Thyroid gland (tissue), 4 donors: ENCODE measurements around the gene ZNF804B. TPM values are rescaled to one million over a fixed set of nuclear protein-coding genes. Genes with fewer than 3 reads are reported as not detected.

ENCODE experiments used
- DNase-seq, 2 donors: peaks; one replicate each; pipeline ENCODE4 v3.0.0-alpha.2; 2019
- H3K27ac ChIP-seq, 3 donors: fragments of 200-600 bp; sonication (generic); 1 replicate in 2 of 3; 2 replicates in 1 of 3; pipeline ENCODE4 v1.5.1; 2016 to 2019; ENCODE audit warnings: mild to moderate bottlenecking in 1 of 3, moderate library complexity in 1 of 3
- H3K27me3 ChIP-seq: fragments of 200-600 bp; sonication (generic); one replicate; pipeline ENCODE4 v1.5.1; 2019
- H3K36me3 ChIP-seq, 2 donors: fragments of 200-600 bp; sonication (generic); one replicate each; pipeline ENCODE4 v1.5.1; 2016 to 2019
- H3K4me1 ChIP-seq, 2 donors: fragments of 200-600 bp; sonication (generic); one replicate each; pipeline ENCODE4 v1.5.1; 2017 to 2019
- H3K4me3 ChIP-seq, 3 donors: fragments of 200-600 bp; sonication (generic); replicated peaks in 1 of 3; 1 replicate in 2 of 3; 2 replicates in 1 of 3; pipeline ENCODE4 v1.5.1; 2016; ENCODE audit warnings: mild to moderate bottlenecking in 1 of 3
- H3K9me3 ChIP-seq: fragments of 200-600 bp; sonication (generic); one replicate; pipeline ENCODE4 v1.5.1; 2017
- CTCF ChIP-seq, 6 experiments: fragments of 200-600 bp in 3 of 6; fragments of 450-650 bp in 3 of 6; sonication (generic) in 3 of 6; IDR thresholded peaks; one replicate each; pipeline ENCODE4 v1.5.1; 2016 to 2019; ENCODE audit warnings: antibody characterized with exemption in 6 of 6, mild to moderate bottlenecking in 2 of 6, inconsistent platforms in 1 of 6, moderate library complexity in 1 of 6
- POLR2A ChIP-seq, 2 donors: fragments of 450-650 bp; IDR thresholded peaks; one replicate each; pipeline ENCODE4 v1.6.1; 2017; ENCODE audit warnings: antibody characterized with exemption in 2 of 2, mild to moderate bottlenecking in 2 of 2, moderate library complexity in 1 of 2
- WGBS, 2 donors: methylation state at CpG; one replicate each; pipeline ENCODE4 v1.1.5; 2017; 5-methylcytosine and 5-hydroxymethylcytosine counted together
- intact Hi-C: fragments of 100-400 bp; cut with DNase I; formaldehyde crosslinking; loops from one replicate; pipeline ENCODE4 v1.15.1; 2023
- total RNA-seq, 4 donors: library from RNA; depleted of rRNA; stranded (reverse); fragments of >200 nt; gene quantifications; one replicate each; pipeline ENCODE4 v1.2.3, GENCODE V29; 2016

Gene ZNF804B
- total RNA-seq, 4 donors from 2014 or later, result 18.3 to 49.1 (median 29.7) TPM

DNA sequence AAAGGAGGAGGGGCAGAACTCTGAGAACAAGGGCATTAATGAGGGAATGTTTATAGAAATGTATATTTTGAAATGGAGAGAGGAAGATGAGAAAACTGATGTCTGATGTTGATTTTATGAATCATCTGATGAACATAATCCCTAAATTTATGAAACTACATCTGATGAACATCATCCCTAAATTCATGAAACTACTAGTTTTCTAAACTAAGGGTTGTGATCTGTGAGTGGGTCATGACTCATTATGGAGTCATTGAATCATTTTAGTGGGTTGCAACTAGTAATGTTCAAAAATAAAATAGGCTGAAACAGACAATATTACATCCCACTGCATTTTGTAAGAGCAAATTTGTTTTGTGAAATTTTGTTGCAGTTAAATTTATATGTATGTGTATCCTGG lies 478.7 kb downstream of the ZNF804B start:
- Histone ChIP-seq H3K4me3 (no peak overlapping the region), H3K9me3 (no peaks in the 10 kb centered on the region), H3K27me3 (no peaks in the 10 kb centered on the region), H3K27ac (no peak overlapping the region), H3K36me3 (no peaks in the 10 kb centered on the region), H3K4me1 (peaks cover 0 to 6% of the 10 kb centered on the region in 2 donors)
- intact Hi-C loops, result no loop called here
- no peak for DNase-seq
- no peak for TF ChIP-seq POLR2A (IDR thresholded peaks at IDR 0.05)
- TF ChIP-seq CTCF (IDR thresholded peaks at IDR 0.05), result no peak

DNA sequence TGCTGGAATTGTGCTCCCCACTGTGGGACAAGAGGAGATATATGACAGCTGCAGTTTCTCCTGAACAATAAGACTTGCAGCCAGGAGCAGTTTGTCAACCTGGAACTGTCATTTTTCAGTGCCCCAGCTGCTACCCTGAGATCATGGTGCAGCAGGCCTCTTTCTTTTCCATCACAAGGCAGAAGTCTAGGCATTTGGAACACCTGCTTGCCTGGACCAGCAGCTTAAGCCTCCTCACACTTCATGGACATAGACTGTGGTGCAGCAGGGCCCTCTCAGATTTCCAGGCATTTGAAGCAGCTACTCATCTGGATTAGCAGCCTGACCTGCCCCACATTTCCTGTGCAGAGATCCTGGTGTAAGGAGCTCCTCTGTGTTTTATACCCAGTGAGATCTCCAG lies 486.7 kb downstream of the ZNF804B start:
- no peak for DNase-seq
- H3K27me3 ChIP-seq, result no peaks in the 10 kb centered on the region
- H3K4me1 ChIP-seq, result peaks cover 0 to 3% of the 10 kb centered on the region in 2 donors
- H3K4me3 ChIP-seq, result no peak overlapping the region
- intact Hi-C loops, result no loop called here
- no peak overlapping the region for H3K27ac ChIP-seq
- H3K9me3 ChIP-seq, result no peaks in the 10 kb centered on the region
- no peak for TF ChIP-seq CTCF (IDR thresholded peaks at IDR 0.05)
- no peak for TF ChIP-seq POLR2A (IDR thresholded peaks at IDR 0.05)
- no peaks in the 10 kb centered on the region for H3K36me3 ChIP-seq

DNA sequence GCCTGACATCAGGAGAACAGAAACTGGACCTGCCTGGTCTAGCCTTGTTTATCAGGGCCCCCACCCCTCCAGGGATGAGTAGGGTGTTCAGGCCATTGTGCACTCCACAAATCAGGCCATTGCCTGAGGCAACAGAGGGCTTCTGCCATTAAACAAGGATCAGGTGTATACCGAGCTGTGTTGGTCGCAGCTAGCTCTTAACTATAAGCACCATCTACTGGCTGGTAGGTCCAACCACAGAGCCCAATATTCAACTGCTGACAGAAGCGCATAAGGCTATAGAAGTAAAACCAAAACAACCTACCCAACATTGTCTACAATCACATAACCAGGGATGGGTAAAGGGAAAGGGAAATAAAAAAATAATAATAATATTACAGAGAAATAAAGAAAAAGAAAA lies 487.7 kb downstream of the ZNF804B start:
- intact Hi-C loops, result no loop called here
- WGBS, 2 donors, result 88 to 91% methylated on average over 3 of the region's 3 CpGs

GRCh38 chr7:89259085-89259484 lies 499.6 kb downstream of the ZNF804B start:
- TF ChIP-seq CTCF (IDR thresholded peaks at IDR 0.05) (no peak), POLR2A (IDR thresholded peaks at IDR 0.05) (no peak)
- Histone ChIP-seq H3K4me3 (no peak overlapping the region), H3K27ac (no peak overlapping the region), H3K36me3 (no peaks in the 10 kb centered on the region), H3K4me1 (no peaks in the 10 kb centered on the region), H3K27me3 (no peaks in the 10 kb centered on the region), H3K9me3 (no peaks in the 10 kb centered on the region)
- WGBS, 2 donors, result 91% methylated on average over 2 of the region's 2 CpGs
- intact Hi-C loops, result no loop called here
- DNase-seq, result no peak

More for the DNA sequence above, 487.7 kb downstream of the ZNF804B start:
- H3K4me3 ChIP-seq, result no peak overlapping the region
- DNase-seq, result no peak
- H3K4me1 ChIP-seq, result no peaks in the 10 kb centered on the region
- no peak for TF ChIP-seq CTCF (IDR thresholded peaks at IDR 0.05)
- TF ChIP-seq POLR2A (IDR thresholded peaks at IDR 0.05), result no peak
- no peaks in the 10 kb centered on the region for H3K36me3 ChIP-seq
- no peak overlapping the region for H3K27ac ChIP-seq
- H3K27me3 ChIP-seq, result no peaks in the 10 kb centered on the region
- no peaks in the 10 kb centered on the region for H3K9me3 ChIP-seq

DNA sequence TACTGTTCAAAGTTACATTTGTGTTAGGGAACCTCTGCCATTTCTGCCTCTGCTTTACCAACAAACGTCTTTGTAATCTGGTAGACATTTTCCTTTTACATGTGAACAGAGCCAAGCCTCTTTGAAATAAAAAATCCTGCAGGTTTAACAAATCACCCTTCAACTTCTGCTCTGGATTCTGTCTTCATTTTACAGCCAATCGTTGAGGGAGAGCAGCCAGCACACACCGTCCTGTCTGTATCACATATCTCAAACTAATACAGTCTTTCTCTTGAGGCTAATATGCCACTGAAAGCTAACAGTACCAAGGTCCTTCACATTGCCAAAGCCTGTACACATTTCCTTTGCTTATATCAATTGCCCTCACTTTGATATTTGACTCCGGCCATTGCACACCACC lies 504.6 kb downstream of the ZNF804B start:
- Histone ChIP-seq H3K27ac (no peak overlapping the region), H3K4me3 (no peak overlapping the region), H3K36me3 (no peaks in the 10 kb centered on the region), H3K27me3 (no peaks in the 10 kb centered on the region), H3K9me3 (no peaks in the 10 kb centered on the region), H3K4me1 (no peaks in the 10 kb centered on the region)
- DNase-seq, result no peak
- intact Hi-C loops, result no loop called here
- 73 to 80% methylated on average over 4 of the region's 4 CpGs for WGBS, 2 donors
- no peak for TF ChIP-seq CTCF (IDR thresholded peaks at IDR 0.05)
- no peak for TF ChIP-seq POLR2A (IDR thresholded peaks at IDR 0.05)
